DND-41 (cell line): ENCODE results near the gene LTV1.

Source experiments
- ATAC-seq: fragments of 200-7000 bp; cut with Tn5 transposase; 3 replicates; pipeline ENCODE4 v1.9.1; 2021; ENCODE audit warnings: low read depth; ENCODE audit not compliant: insufficient read depth
- DNase-seq: peaks from one replicate; pipeline ENCODE4 v3.0.0-alpha.2; 2020
- H2AFZ ChIP-seq: 2 replicates; pipeline ENCODE4 v1.6.0; 2012; ENCODE audit warnings: low read depth, low read length
- H3K27ac ChIP-seq: 2 replicates; pipeline ENCODE4 v1.5.1; 2012; ENCODE audit warnings: low read length, inconsistent platforms
- H3K27me3 ChIP-seq: fragments of 200-600 bp; sonication (generic); 2 replicates; pipeline ENCODE4 v1.6.0; 2012; ENCODE audit warnings: low read length, mild to moderate bottlenecking, inconsistent platforms; ENCODE audit not compliant: insufficient read depth, poor library complexity
- H3K36me3 ChIP-seq: 2 replicates; pipeline ENCODE4 v1.5.1; 2012; ENCODE audit warnings: low read length, inconsistent platforms; ENCODE audit not compliant: insufficient read depth
- H3K4me1 ChIP-seq: 2 replicates; pipeline ENCODE4 v1.5.1; 2012; ENCODE audit warnings: mild to moderate bottlenecking, low read length; ENCODE audit not compliant: insufficient read depth
- H3K4me2 ChIP-seq: 2 replicates; pipeline ENCODE4 v1.6.0; 2012; ENCODE audit warnings: mild to moderate bottlenecking, moderate library complexity, low read length, inconsistent platforms; ENCODE audit not compliant: insufficient read depth
- H3K4me3 ChIP-seq, 2 experiments: fragments of 200-600 bp in 1 of 2; shearing (Covaris generic) in 1 of 2; 2 replicates each; pipeline ENCODE4 v1.5.1; 2012 to 2016; ENCODE audit warnings: inconsistent platforms in 2 of 2, low read length in 2 of 2, mild to moderate bottlenecking in 2 of 2, low read depth in 1 of 2, moderate library complexity in 1 of 2
- H3K79me2 ChIP-seq: 2 replicates; pipeline ENCODE4 v1.6.0; 2012; ENCODE audit warnings: low read length, inconsistent platforms; ENCODE audit not compliant: insufficient read depth
- H3K9ac ChIP-seq: 2 replicates; pipeline ENCODE4 v1.6.0; 2012; ENCODE audit warnings: low read depth, mild to moderate bottlenecking, inconsistent platforms, low read length, moderate library complexity
- H3K9me3 ChIP-seq: 2 replicates; pipeline ENCODE4 v1.5.1; 2012; ENCODE audit warnings: low read length, moderate library complexity, mild to moderate bottlenecking, inconsistent platforms; ENCODE audit not compliant: insufficient read depth, severe bottlenecking
- H4K20me1 ChIP-seq: 2 replicates; pipeline ENCODE4 v1.6.0; 2012; ENCODE audit warnings: low read length; ENCODE audit not compliant: insufficient read depth
- EZH2 ChIP-seq: IDR thresholded peaks from 3 replicates; pipeline ENCODE4 v1.6.1; 2012; ENCODE audit warnings: borderline replicate concordance, low read depth, mild to moderate bottlenecking, moderate library complexity, low read length, inconsistent platforms; ENCODE audit not compliant: severe bottlenecking
- TF ChIP-seq, protein P1 (sequence below): IDR thresholded peaks from 2 replicates; pipeline ENCODE4 v1.5.1; 2012; ENCODE audit warnings: borderline replicate concordance, low read length, moderate library complexity, mild to moderate bottlenecking; ENCODE audit not compliant: poor library complexity, severe bottlenecking; ENCODE audit errors: extremely low read depth

LTV1 gene

DNA sequence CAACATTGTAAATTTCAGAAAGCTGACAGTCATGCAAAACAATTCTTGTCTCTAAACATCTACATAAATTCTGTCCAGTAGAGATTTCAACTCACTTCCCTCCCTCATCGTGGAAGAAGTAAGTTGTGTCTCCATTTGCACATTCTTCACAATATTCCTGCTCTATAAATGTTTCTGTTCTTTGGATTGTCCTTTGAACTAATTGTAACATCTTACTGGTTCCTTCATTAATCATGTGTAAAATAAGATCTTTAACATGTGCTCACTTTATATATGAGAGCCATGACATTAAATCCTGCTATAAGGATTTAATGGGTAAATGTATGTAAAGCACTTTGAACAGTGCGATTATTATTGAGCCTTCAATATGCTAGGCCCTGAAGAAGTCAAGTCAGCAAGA lies 7.0 kb upstream of the LTV1 start:
- H3K9ac ChIP-seq, result no peak overlapping the region
- no peaks in the 10 kb centered on the region for H3K27me3 ChIP-seq
- no peak for TF ChIP-seq EZH2
- TF ChIP-seq, protein P1, sequence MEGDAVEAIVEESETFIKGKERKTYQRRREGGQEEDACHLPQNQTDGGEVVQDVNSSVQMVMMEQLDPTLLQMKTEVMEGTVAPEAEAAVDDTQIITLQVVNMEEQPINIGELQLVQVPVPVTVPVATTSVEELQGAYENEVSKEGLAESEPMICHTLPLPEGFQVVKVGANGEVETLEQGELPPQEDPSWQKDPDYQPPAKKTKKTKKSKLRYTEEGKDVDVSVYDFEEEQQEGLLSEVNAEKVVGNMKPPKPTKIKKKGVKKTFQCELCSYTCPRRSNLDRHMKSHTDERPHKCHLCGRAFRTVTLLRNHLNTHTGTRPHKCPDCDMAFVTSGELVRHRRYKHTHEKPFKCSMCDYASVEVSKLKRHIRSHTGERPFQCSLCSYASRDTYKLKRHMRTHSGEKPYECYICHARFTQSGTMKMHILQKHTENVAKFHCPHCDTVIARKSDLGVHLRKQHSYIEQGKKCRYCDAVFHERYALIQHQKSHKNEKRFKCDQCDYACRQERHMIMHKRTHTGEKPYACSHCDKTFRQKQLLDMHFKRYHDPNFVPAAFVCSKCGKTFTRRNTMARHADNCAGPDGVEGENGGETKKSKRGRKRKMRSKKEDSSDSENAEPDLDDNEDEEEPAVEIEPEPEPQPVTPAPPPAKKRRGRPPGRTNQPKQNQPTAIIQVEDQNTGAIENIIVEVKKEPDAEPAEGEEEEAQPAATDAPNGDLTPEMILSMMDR, result no peak
- no peaks in the 10 kb centered on the region for H4K20me1 ChIP-seq
- H3K4me2 ChIP-seq, result no peak overlapping the region
- H3K36me3 ChIP-seq, result no peaks in the 10 kb centered on the region
- DNase-seq (no peak), ATAC-seq (no peak)
- no peak overlapping the region for H3K4me3 ChIP-seq
- H3K4me1 ChIP-seq, result no peaks in the 10 kb centered on the region
- H3K27ac ChIP-seq, result no peak overlapping the region
- no peak overlapping the region for H2AFZ ChIP-seq
- H3K79me2 ChIP-seq, result no peaks in the 10 kb centered on the region
- no peaks in the 10 kb centered on the region for H3K9me3 ChIP-seq

DNA sequence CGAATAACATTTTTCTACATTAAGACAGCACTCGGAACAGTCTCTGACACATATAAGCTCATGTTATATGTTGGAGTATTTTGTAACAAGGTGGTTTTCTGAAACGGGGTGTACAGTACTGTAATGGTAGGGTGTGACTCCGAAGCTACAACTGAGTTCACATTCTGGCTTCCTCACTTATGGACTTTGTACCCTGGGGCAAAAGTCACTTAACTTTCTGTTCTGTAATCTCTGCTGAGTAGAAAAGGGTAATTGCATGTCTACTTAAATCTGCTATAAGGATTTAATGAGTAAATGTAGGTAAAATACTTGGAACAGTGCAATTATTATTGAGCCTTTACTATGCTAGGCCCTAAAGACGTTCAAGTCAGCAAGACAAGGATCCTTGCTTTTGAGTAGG lies 4.7 kb upstream of the LTV1 start:
- H3K27ac ChIP-seq, result no peak overlapping the region
- DNase-seq (no peak), ATAC-seq (no peak)
- no peaks in the 10 kb centered on the region for H4K20me1 ChIP-seq
- H3K36me3 ChIP-seq, result no peaks in the 10 kb centered on the region; the same call in 1 of the 2 replicates
- H2AFZ ChIP-seq, result no peak overlapping the region
- no peaks in the 10 kb centered on the region for H3K27me3 ChIP-seq
- no peak overlapping the region for H3K4me2 ChIP-seq
- no peak overlapping the region for H3K9ac ChIP-seq
- H3K4me1 ChIP-seq, result peaks cover 6% of the 10 kb centered on the region
- H3K9me3 ChIP-seq, result no peaks in the 10 kb centered on the region
- TF ChIP-seq, protein P1, result no peak
- TF ChIP-seq EZH2, result no peak
- H3K4me3 ChIP-seq, result no peak overlapping the region
- peaks cover 3% of the 10 kb centered on the region for H3K79me2 ChIP-seq

DNA sequence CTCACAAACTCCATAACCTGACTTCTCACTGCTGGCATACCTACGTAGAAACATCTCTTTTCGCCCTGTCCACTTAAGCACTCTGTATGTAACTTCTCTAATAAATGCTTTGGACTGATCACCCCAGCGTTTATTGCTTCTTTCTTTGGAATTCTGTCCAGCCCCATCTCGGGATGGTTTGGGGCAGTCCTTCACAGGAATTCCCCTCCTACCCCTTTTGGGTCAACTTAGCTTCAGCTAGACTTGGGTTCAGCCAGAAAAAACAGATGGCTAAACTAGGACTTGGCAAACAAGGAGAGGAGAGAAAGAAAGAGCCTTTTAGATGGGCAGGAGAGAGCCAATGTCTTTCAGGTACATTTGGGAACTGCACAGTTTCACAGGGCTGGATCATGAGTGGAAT lies 3.9 kb upstream of the LTV1 start:
- no peak for ATAC-seq
- DNase-seq, result no peak
- Histone ChIP-seq H3K79me2 (peaks cover 11% of the 10 kb centered on the region), H3K4me1 (peaks cover 9% of the 10 kb centered on the region), H4K20me1 (no peaks in the 10 kb centered on the region), H3K9me3 (no peaks in the 10 kb centered on the region), H3K4me2 (no peak overlapping the region), H3K36me3 (peaks cover under 1% of the 10 kb centered on the region; the same call in 1 of the 2 replicates), H3K9ac (no peak overlapping the region), H3K4me3 (no peak overlapping the region), H3K27me3 (no peaks in the 10 kb centered on the region), H2AFZ (no peak overlapping the region), H3K27ac (no peak overlapping the region)
- TF ChIP-seq EZH2, result no peak
- TF ChIP-seq, protein P1, result no peak

DNA sequence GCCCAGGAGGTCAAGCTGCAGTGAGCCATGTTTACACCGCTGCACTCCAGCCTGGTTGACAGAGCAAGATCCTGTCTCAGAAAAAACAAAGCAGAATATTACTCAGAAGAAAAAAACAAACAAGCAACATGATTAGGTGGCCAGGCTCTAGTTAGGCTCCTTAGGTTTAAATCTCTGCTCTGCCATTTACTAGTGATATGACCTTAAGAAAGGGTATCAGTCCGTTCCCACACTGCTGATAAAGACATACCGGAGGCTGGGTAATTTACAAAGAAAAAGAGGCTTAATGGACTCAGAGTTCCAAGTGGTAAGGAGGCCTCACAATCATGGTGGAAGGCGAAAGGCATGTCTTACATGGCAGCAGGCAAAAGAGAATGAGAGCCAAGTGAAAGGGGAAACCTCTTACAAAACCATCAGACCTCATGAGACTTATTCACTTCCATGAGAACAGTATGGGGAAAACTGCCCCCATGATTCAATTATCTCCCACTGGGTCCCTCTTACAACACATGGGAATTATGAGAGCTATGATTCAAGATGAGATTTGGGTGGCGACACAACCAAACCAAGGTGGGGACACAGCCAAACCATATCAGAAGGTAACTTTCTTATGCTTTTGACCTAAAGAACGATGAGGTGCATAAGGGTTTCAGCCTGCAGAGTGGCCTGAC lies 2.4 kb upstream of the LTV1 start:
- H3K4me3 ChIP-seq, result no peak overlapping the region
- no peak overlapping the region for H3K4me2 ChIP-seq
- 0 out of 2 replicates have a peak, but pooled peaks cover 4% of the 10 kb centered on the region for H4K20me1 ChIP-seq
- no peak overlapping the region for H2AFZ ChIP-seq
- H3K9ac ChIP-seq, result no peak overlapping the region
- H3K4me1 ChIP-seq, result peaks cover 20% of the 10 kb centered on the region
- no peak overlapping the region for H3K27ac ChIP-seq
- TF ChIP-seq, protein P1, result no peak
- no peak for TF ChIP-seq EZH2
- no peaks in the 10 kb centered on the region for H3K9me3 ChIP-seq
- no peaks in the 10 kb centered on the region for H3K27me3 ChIP-seq
- no peak for ATAC-seq
- DNase-seq, result no peak
- H3K36me3 ChIP-seq, result peaks cover 16% of the 10 kb centered on the region
- peaks cover 25% of the 10 kb centered on the region for H3K79me2 ChIP-seq
